IPS-11a (cell line): Measurements from ENCODE around the gene CCRL2.
"Not testable (repeated sequence)": the region's sequence is repeated elsewhere in the genome, so short reads cannot be mapped to it uniquely, and the experiment has no call there.

Source experiments
- H3K4me3 ChIP-seq: one replicate; pipeline ENCODE4 v1.5.1; 2013; ENCODE audit warnings: low read depth, low read length, control low read depth

CCRL2 gene

GRCh38 chr3:46401579-46401978 is 5.5 kb upstream of the CCRL2 start:
- H3K4me3 ChIP-seq: no peak overlapping the region

GRCh38 chr3:46402902-46403301 is 4.2 kb upstream of the CCRL2 start:
- H3K4me3 ChIP-seq: not testable (repeated sequence)

GRCh38 chr3:46405301-46406019 is 1.6 kb upstream of the CCRL2 start:
- no peak overlapping the region for H3K4me3 ChIP-seq

GRCh38 chr3:46406443-46406787 is 644 bp upstream of the CCRL2 start:
- no peak overlapping the region for H3K4me3 ChIP-seq

GRCh38 chr3:46407970-46408369 is 911 bp downstream of the CCRL2 start:
- no peak overlapping the region for H3K4me3 ChIP-seq

- no peak overlapping the region for H3K4me3 ChIP-seq
These were observed 1.8 kb downstream of the CCRL2 start for GRCh38 chr3:46408853-46409252.

- no peak overlapping the region for H3K4me3 ChIP-seq
These were observed 2.9 kb downstream of the CCRL2 start for GRCh38 chr3:46409739-46410489.

GRCh38 chr3:46410669-46411068 is 3.6 kb downstream of the CCRL2 start:
- no peak overlapping the region for H3K4me3 ChIP-seq

GRCh38 chr3:46411271-46411670 is 4.2 kb downstream of the CCRL2 start:
- H3K4me3 ChIP-seq: no peak overlapping the region

GRCh38 chr3:46412786-46413298 is 5.8 kb downstream of the CCRL2 start:
- no peak overlapping the region for H3K4me3 ChIP-seq

GRCh38 chr3:46413951-46414350 is 6.9 kb downstream of the CCRL2 start:
- no peak overlapping the region for H3K4me3 ChIP-seq

GRCh38 chr3:46414739-46415138 is 7.7 kb downstream of the CCRL2 start:
- no peak overlapping the region for H3K4me3 ChIP-seq

GRCh38 chr3:46416125-46416810 is 9.2 kb downstream of the CCRL2 start:
- H3K4me3 ChIP-seq: no peak overlapping the region

GRCh38 chr3:46416811-46417510 is 9.9 kb downstream of the CCRL2 start:
- no peak overlapping the region for H3K4me3 ChIP-seq

- H3K4me3 ChIP-seq: no peak overlapping the region
These were observed 11.0 kb downstream of the CCRL2 start for GRCh38 chr3:46417841-46418611.

- H3K4me3 ChIP-seq: no peak overlapping the region
These were observed 12.8 kb downstream of the CCRL2 start for GRCh38 chr3:46419816-46420215.

GRCh38 chr3:46420931-46421330 is 13.9 kb downstream of the CCRL2 start:
- H3K4me3 ChIP-seq: no peak overlapping the region

- no peak overlapping the region for H3K4me3 ChIP-seq
These were observed 15.6 kb downstream of the CCRL2 start for GRCh38 chr3:46422617-46423016.

- no peak overlapping the region for H3K4me3 ChIP-seq
These were observed 16.5 kb downstream of the CCRL2 start for GRCh38 chr3:46423588-46423987.

- not testable (repeated sequence) for H3K4me3 ChIP-seq
These were observed 19.4 kb downstream of the CCRL2 start for GRCh38 chr3:46426476-46426875.
